PC-9 (cell line): Measurements from ENCODE around the gene IFI27L2.

Experiments
- EZH2 ChIP-seq: fragments of 200-600 bp; sonication (generic); IDR thresholded peaks from 2 replicates; pipeline ENCODE4 v1.8.0; 2017; ENCODE audit warnings: antibody characterized with exemption, low read depth
- TF ChIP-seq, protein P1 (sequence below): fragments of 200-600 bp; sonication (generic); conservative IDR thresholded peaks from 2 replicates; pipeline ENCODE4 v1.6.1; 2017; ENCODE audit warnings: mixed run types, antibody characterized with exemption, mild to moderate bottlenecking, moderate library complexity

DNA sequence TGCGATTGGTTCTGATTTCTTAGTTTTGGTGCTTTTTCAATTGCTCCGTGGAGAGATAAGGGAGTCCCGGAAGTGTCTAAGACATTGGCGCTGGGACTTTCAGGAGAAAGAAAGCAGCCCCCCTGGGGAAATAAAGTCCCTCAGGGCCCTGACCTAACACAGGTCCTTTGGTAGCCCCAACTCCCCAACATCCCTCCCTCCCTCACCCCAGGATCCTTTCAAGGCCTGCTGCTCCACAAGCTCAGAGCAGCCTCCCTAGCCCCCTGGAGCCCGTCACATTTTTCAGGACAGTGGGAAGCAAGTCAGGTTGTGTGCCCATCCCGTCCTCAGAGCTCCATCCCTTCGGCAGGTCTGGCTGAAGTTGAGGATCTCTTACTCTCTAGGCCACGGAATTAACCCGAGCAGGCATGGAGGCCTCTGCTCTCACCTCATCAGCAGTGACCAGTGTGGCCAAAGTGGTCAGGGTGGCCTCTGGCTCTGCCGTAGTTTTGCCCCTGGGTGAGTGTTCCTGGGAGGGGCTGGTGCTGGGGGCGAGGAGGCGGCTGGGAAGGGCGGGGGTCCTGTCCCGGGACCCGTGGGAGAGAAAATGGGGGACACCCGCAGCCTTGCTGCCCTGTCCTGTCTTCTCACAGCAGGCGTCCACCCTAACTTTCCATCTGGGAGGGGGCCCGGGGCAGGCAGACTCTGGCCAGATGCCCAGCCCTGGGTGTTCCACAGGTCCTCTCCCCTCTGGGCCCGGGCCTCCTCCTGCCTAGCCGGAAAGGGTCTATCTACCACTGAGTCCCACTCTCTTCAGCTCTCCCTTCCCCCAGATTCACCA lies 17.9 kb downstream of the IFI27L2 start:
- TF ChIP-seq, protein P1, sequence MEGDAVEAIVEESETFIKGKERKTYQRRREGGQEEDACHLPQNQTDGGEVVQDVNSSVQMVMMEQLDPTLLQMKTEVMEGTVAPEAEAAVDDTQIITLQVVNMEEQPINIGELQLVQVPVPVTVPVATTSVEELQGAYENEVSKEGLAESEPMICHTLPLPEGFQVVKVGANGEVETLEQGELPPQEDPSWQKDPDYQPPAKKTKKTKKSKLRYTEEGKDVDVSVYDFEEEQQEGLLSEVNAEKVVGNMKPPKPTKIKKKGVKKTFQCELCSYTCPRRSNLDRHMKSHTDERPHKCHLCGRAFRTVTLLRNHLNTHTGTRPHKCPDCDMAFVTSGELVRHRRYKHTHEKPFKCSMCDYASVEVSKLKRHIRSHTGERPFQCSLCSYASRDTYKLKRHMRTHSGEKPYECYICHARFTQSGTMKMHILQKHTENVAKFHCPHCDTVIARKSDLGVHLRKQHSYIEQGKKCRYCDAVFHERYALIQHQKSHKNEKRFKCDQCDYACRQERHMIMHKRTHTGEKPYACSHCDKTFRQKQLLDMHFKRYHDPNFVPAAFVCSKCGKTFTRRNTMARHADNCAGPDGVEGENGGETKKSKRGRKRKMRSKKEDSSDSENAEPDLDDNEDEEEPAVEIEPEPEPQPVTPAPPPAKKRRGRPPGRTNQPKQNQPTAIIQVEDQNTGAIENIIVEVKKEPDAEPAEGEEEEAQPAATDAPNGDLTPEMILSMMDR: no peak
- no peak for TF ChIP-seq EZH2
